SK-N-SH (cell line): ENCODE measurements around the gene GRM5.

ENCODE experiments used
- CHD2 ChIP-seq: fragments of 150-350 bp; IDR thresholded peaks from 2 replicates; pipeline ENCODE4 v1.6.1; 2018; ENCODE audit warnings: low read length; ENCODE audit not compliant: partially characterized antibody
- CTCF ChIP-seq: fragments of 200-600 bp; sonication (generic); IDR thresholded peaks from 2 replicates; pipeline ENCODE4 v1.6.1; 2017; ENCODE audit warnings: antibody characterized with exemption, mild to moderate bottlenecking, moderate library complexity
- EP300 ChIP-seq, 2 experiments: IDR thresholded peaks; 2 replicates each; pipeline versions ENCODE4 v1.4.0 to v1.6.1; 2012; ENCODE audit warnings: borderline replicate concordance in 1 of 2, low read depth in 1 of 2, low read length in 1 of 2
- EZH2phosphoT487 ChIP-seq: fragments of 200-600 bp; sonication (generic); IDR thresholded peaks from 2 replicates; pipeline ENCODE4 v1.6.1; 2017; ENCODE audit warnings: low read depth, mixed run types, mild to moderate bottlenecking, antibody characterized with exemption, moderate library complexity, borderline replicate concordance
- FOXJ3 ChIP-seq: sonication (generic); formaldehyde crosslinking; IDR thresholded peaks from 2 replicates; pipeline ENCODE4 v1.5.1; 2020; ENCODE audit warnings: mild to moderate bottlenecking, missing genetic modification reagents
- JUND ChIP-seq: IDR thresholded peaks from 2 replicates; pipeline ENCODE4 v1.4.0; 2012
- MXI1 ChIP-seq: IDR thresholded peaks from 2 replicates; pipeline ENCODE4 v1.6.1; 2012; ENCODE audit warnings: mild to moderate bottlenecking, low read depth, low read length, improper control_type of control experiment
- TCF12 ChIP-seq: IDR thresholded peaks from 2 replicates; pipeline ENCODE4 v1.4.0; 2012

- TF ChIP-seq CHD2 (no peak), FOXJ3 (CRISPR knock-in tag) (no peak), MXI1 (no peak), EP300 (IDR thresholded peaks at IDR 0.05; ENCODE audit: borderline replicate concordance in 1 of 2, low read depth in 1 of 2, low read length in 1 of 2) (no peak), CTCF (no peak), JUND (no peak), EZH2phosphoT487 (no peak), TCF12 (no peak)
Measured at GRCh38 chr11:88779577-88779976, 286.2 kb downstream of the GRM5 start.
